HCT116 (cell line): ENCODE measurements around the gene NACC2.

ENCODE experiments used
- CTCF ChIP-seq, 3 experiments: fragments of 200-600 bp in 1 of 3; sonication (generic) in 1 of 3; IDR thresholded peaks in 2 of 3; conservative IDR thresholded peaks in 1 of 3; 2 replicates each; pipeline ENCODE4 v1.5.1; 2012 to 2017; ENCODE audit warnings: low read depth in 2 of 3, low read length in 2 of 3, antibody characterized with exemption in 1 of 3, borderline replicate concordance in 1 of 3, control low read depth in 1 of 3, mild to moderate bottlenecking in 1 of 3, mixed read lengths in 1 of 3, mixed run types in 1 of 3, moderate library complexity in 1 of 3; ENCODE audit not compliant: insufficient read depth in 1 of 3
- EZH2phosphoT487 ChIP-seq: fragments of 200-600 bp; IDR thresholded peaks from 2 replicates; pipeline ENCODE4 v1.6.1; 2018; ENCODE audit warnings: antibody characterized with exemption, borderline replicate concordance
- JUND ChIP-seq: IDR thresholded peaks from 2 replicates; pipeline ENCODE4 v1.6.1; 2012
- POLR2A ChIP-seq: IDR thresholded peaks from 2 replicates; pipeline ENCODE4 v1.7.0; 2011; ENCODE audit warnings: borderline replicate concordance; ENCODE audit not compliant: insufficient read depth, insufficient read length; ENCODE audit errors: extremely low read depth
- POLR2AphosphoS5 ChIP-seq: IDR thresholded peaks from 2 replicates; pipeline ENCODE4 v1.6.1; 2011; ENCODE audit warnings: mild to moderate bottlenecking, low read depth, low read length, moderate library complexity
- RAD21 ChIP-seq: IDR thresholded peaks from 2 replicates; pipeline ENCODE4 v1.6.1; 2012; ENCODE audit warnings: low read depth, mild to moderate bottlenecking
- SIN3A ChIP-seq: IDR thresholded peaks from 2 replicates; pipeline ENCODE4 v1.6.1; 2012; ENCODE audit warnings: low read depth
- SRF ChIP-seq: IDR thresholded peaks from 2 replicates; pipeline ENCODE4 v1.6.1; 2012; ENCODE audit warnings: low read depth
- YY1 ChIP-seq: IDR thresholded peaks from 2 replicates; pipeline ENCODE4 v1.6.1; 2011; ENCODE audit warnings: low read length, low read depth, moderate library complexity, mild to moderate bottlenecking; ENCODE audit not compliant: insufficient replicate concordance; ENCODE audit errors: extremely low read depth
- TF ChIP-seq, protein P1 (sequence below): IDR thresholded peaks from 2 replicates; pipeline ENCODE4 v1.6.1; 2012; ENCODE audit warnings: low read depth
- TF ChIP-seq, protein P2 (sequence below): IDR thresholded peaks from 2 replicates; pipeline ENCODE4 v1.6.1; 2012
- TF ChIP-seq, protein P3 (sequence below): IDR thresholded peaks from 2 replicates; pipeline ENCODE4 v1.6.1; 2012

GRCh38 chr9:136003411-136004218, 91.5 kb downstream of the NACC2 start:
- no peak for TF ChIP-seq POLR2AphosphoS5
- no peak for TF ChIP-seq EZH2phosphoT487
- no peak for TF ChIP-seq CTCF (IDR thresholded peaks at IDR 0.05 in 2 of 3, conservative IDR thresholded peaks at IDR 0.05 in 1 of 3; ENCODE audit: borderline replicate concordance in 1 of 3, insufficient read depth in 1 of 3, low read depth in 2 of 3, low read length in 2 of 3)
- TF ChIP-seq, protein P1, sequence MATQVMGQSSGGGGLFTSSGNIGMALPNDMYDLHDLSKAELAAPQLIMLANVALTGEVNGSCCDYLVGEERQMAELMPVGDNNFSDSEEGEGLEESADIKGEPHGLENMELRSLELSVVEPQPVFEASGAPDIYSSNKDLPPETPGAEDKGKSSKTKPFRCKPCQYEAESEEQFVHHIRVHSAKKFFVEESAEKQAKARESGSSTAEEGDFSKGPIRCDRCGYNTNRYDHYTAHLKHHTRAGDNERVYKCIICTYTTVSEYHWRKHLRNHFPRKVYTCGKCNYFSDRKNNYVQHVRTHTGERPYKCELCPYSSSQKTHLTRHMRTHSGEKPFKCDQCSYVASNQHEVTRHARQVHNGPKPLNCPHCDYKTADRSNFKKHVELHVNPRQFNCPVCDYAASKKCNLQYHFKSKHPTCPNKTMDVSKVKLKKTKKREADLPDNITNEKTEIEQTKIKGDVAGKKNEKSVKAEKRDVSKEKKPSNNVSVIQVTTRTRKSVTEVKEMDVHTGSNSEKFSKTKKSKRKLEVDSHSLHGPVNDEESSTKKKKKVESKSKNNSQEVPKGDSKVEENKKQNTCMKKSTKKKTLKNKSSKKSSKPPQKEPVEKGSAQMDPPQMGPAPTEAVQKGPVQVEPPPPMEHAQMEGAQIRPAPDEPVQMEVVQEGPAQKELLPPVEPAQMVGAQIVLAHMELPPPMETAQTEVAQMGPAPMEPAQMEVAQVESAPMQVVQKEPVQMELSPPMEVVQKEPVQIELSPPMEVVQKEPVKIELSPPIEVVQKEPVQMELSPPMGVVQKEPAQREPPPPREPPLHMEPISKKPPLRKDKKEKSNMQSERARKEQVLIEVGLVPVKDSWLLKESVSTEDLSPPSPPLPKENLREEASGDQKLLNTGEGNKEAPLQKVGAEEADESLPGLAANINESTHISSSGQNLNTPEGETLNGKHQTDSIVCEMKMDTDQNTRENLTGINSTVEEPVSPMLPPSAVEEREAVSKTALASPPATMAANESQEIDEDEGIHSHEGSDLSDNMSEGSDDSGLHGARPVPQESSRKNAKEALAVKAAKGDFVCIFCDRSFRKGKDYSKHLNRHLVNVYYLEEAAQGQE: no peak
- no peak for TF ChIP-seq RAD21
- TF ChIP-seq, protein P2, sequence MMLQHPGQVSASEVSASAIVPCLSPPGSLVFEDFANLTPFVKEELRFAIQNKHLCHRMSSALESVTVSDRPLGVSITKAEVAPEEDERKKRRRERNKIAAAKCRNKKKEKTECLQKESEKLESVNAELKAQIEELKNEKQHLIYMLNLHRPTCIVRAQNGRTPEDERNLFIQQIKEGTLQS: no peak
- no peak for TF ChIP-seq SIN3A
- TF ChIP-seq POLR2A: no peak
- TF ChIP-seq SRF: no peak
- no peak for TF ChIP-seq JUND
- TF ChIP-seq, protein P3, sequence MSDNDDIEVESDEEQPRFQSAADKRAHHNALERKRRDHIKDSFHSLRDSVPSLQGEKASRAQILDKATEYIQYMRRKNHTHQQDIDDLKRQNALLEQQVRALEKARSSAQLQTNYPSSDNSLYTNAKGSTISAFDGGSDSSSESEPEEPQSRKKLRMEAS: no peak
- no peak for TF ChIP-seq YY1
